T-cell (primary cell): ENCODE results near the gene GRAMD1C. TPM values are rescaled to one million over a fixed set of nuclear protein-coding genes. Genes with fewer than 3 reads are reported as not detected.

Experiments used
- ATAC-seq, 4 experiments: fragments of 200-7000 bp in 3 of 4; fragments of 150-1000 bp in 1 of 4; cut with Tn5 transposase; replicated peaks in 1 of 4; 1 replicate in 3 of 4; 2 replicates in 1 of 4; pipeline ENCODE4 v1.10.0; 2021; ENCODE audit warnings: moderate library complexity in 3 of 4, mild to moderate bottlenecking in 2 of 4, moderate number of reproducible peaks in 1 of 4
- CTCF ChIA-PET, 2 donors: fragments of 300-600 bp; sonication (Branson Sonifier 250); formaldehyde crosslinking; loops; one replicate each; lab custom pipeline; 2022; ENCODE audit warnings: antibody characterized with exemption in 2 of 2; lab: Charles Lee
- POLR2A ChIA-PET, 2 donors: fragments of 300-600 bp; sonication (Branson Sonifier 250); formaldehyde crosslinking; loops; one replicate each; lab custom pipeline; 2022; ENCODE audit warnings: antibody characterized with exemption in 2 of 2; lab: Charles Lee
- DNase-seq, 35 experiments: peaks; one replicate each; pipeline versions ENCODE4 v3.0.0 to v3.0.0-alpha.2; 2013 to 2023
- H3K27ac ChIP-seq: one replicate; pipeline ENCODE4 v1.5.1; 2013; ENCODE audit warnings: low read length
- H3K27me3 ChIP-seq, 2 experiments: replicated peaks in 1 of 2; 1 replicate in 1 of 2; 2 replicates in 1 of 2; pipeline versions ENCODE4 v1.6.1 to v1.7.0; 2013; ENCODE audit warnings: low read length in 1 of 2, mixed read lengths in 1 of 2; ENCODE audit not compliant: control insufficient read depth in 2 of 2, insufficient read depth in 2 of 2; ENCODE audit errors: extremely low read depth in 1 of 2
- H3K36me3 ChIP-seq, 2 donors: 1 replicate in 1 of 2; 2 replicates in 1 of 2; pipeline versions ENCODE4 v1.6.1 to v1.7.0; 2013; ENCODE audit warnings: low read length in 1 of 2; ENCODE audit not compliant: control insufficient read depth in 2 of 2, insufficient read depth in 1 of 2; ENCODE audit errors: extremely low read depth in 1 of 2
- H3K4me1 ChIP-seq, 2 experiments: 1 replicate in 1 of 2; 2 replicates in 1 of 2; pipeline versions ENCODE4 v1.6.1 to v1.7.0; 2013; ENCODE audit warnings: low read length in 2 of 2, mixed read lengths in 1 of 2; ENCODE audit not compliant: insufficient read depth in 2 of 2, control insufficient read depth in 1 of 2; ENCODE audit errors: extremely low read depth in 1 of 2
- H3K4me3 ChIP-seq, 2 donors: 1 replicate in 1 of 2; 2 replicates in 1 of 2; pipeline versions ENCODE4 v1.5.1 to v1.7.0; 2013; ENCODE audit warnings: mild to moderate bottlenecking in 2 of 2, low read length in 1 of 2, moderate library complexity in 1 of 2; ENCODE audit not compliant: control insufficient read depth in 1 of 2; ENCODE audit errors: extremely low read depth in 1 of 2
- H3K9me3 ChIP-seq: 2 replicates; pipeline ENCODE4 v1.7.0; 2013
- H3K27ac Mint-ChIP-seq, 2 donors: one replicate each; pipeline ENCODE4 v1.8.0; 2020 to 2021; ENCODE audit warnings: mild to moderate bottlenecking in 2 of 2, mixed read lengths in 2 of 2
- H3K27me3 Mint-ChIP-seq, 2 donors: one replicate each; pipeline ENCODE4 v1.8.0; 2021 to 2022; ENCODE audit warnings: mixed read lengths in 2 of 2
- H3K36me3 Mint-ChIP-seq: one replicate; pipeline ENCODE4 v1.8.0; 2021; ENCODE audit warnings: mixed read lengths
- H3K4me1 Mint-ChIP-seq, 3 donors: one replicate each; pipeline ENCODE4 v1.8.0; 2020 to 2022; ENCODE audit warnings: mixed read lengths in 3 of 3, mild to moderate bottlenecking in 1 of 3
- H3K4me3 Mint-ChIP-seq, 3 donors: one replicate each; pipeline ENCODE4 v1.8.0; 2020 to 2022; ENCODE audit warnings: mild to moderate bottlenecking in 3 of 3, mixed read lengths in 3 of 3, moderate library complexity in 3 of 3
- H3K9me3 Mint-ChIP-seq, 3 donors: one replicate each; pipeline ENCODE4 v1.8.0; 2020 to 2022; ENCODE audit warnings: mixed read lengths in 3 of 3
- WGBS: methylation state at CpG from one replicate; pipeline ENCODE4 v1.1.5; 2013; ENCODE audit warnings: missing lambda C conversion rate; ENCODE audit not compliant: insufficient coverage; 5-methylcytosine and 5-hydroxymethylcytosine counted together
- total RNA-seq, 35 experiments: library from RNA in 6 of 35; stranded (reverse) in 6 of 35; fragments of 120-200 nt in 1 of 35; gene quantifications; one replicate each; pipeline versions ENCODE4 v1.2.1 to v1.2.4 and lab custom pipeline; 2013 to 2026

Gene GRAMD1C
- total RNA-seq, 5 donors from 2014 or later (not counting 1 experiment from before 2014, with no cell fraction given): 0.43 to 2.7 (median 1.4) TPM

- WGBS: no CpG with 5 or more reads among the region's 2 CpGs
- CTCF ChIA-PET: no interaction called here
- POLR2A ChIA-PET: interaction anchor here (0.6 to 0.8 kb wide), 2 partner anchors 54 to 175 kb away, joined by 3 to 5 read pairs; no protein-coding TSS in a partner anchor
These were observed 130.4 kb downstream of the GRAMD1C start for GRCh38 chr3:113968986-113969385.

DNA sequence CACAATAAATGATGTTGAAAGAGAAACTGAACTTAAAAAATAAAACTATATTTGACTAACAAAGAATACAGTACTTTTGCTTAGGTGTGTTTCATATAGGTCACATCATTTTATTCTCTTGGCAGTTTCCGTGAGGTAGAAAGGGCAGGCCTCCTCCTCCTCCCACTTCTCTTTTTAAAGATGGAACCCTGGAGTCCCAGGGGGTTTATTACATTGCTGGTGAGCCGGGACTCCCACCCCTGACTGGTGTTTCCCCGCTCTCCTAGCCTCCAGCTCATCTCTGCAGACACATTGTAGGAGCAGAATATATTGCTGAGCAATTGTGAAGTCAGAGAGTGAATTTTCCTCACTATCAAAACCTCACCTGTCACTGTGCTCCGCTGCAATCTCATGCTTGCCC is 139.2 kb downstream of the GRAMD1C start:
- WGBS: no CpG with 5 or more reads among the region's 4 CpGs
- Mint-ChIP-seq H3K27ac (no peak overlapping the region), H3K36me3 (peaks cover 80% of the 10 kb centered on the region), H3K4me1 (no peaks in the 10 kb centered on the region), H3K9me3 (peaks cover 12 to 22% (median 13%) of the 10 kb centered on the region in 3 donors), H3K4me3 (no peak overlapping the region), H3K27me3 (no peaks in the 10 kb centered on the region)
- Histone ChIP-seq H3K9me3 (no peaks in the 10 kb centered on the region), H3K36me3 (peaks cover 0 to 20% of the 10 kb centered on the region in 2 donors), H3K4me1 (no peaks in the 10 kb centered on the region), H3K27me3 (no peaks in the 10 kb centered on the region), H3K4me3 (no peak overlapping the region), H3K27ac (no peak overlapping the region)
- DNase-seq (no peak), ATAC-seq (no peak)
- ChIA-PET CTCF (no interaction called here), POLR2A (no interaction called here)

More at GRCh38 chr3:113968986-113969385, 130.4 kb downstream of the GRAMD1C start:
- Histone ChIP-seq H3K4me3 (no peak overlapping the region), H3K27ac (no peak overlapping the region), H3K4me1 (peaks cover 0 to 3% of the 10 kb centered on the region in 2 experiments), H3K9me3 (no peaks in the 10 kb centered on the region), H3K27me3 (no peaks in the 10 kb centered on the region), H3K36me3 (no peaks in the 10 kb centered on the region)
- no peaks in the 10 kb centered on the region for H3K27me3 Mint-ChIP-seq
- H3K36me3 Mint-ChIP-seq: peaks cover 32% of the 10 kb centered on the region
- no peak overlapping the region for H3K27ac Mint-ChIP-seq
- H3K9me3 Mint-ChIP-seq: peaks cover 23 to 28% (median 27%) of the 10 kb centered on the region in 3 donors
- ATAC-seq (no peak), DNase-seq (no peak)
- H3K4me1 Mint-ChIP-seq: peaks cover 0 to 8% (median 2%) of the 10 kb centered on the region in 3 donors
- no peak overlapping the region for H3K4me3 Mint-ChIP-seq

- POLR2A ChIA-PET: no interaction called here
- Mint-ChIP-seq H3K27me3 (no peaks in the 10 kb centered on the region), H3K27ac (no peak overlapping the region), H3K9me3 (peaks cover under 1 to 4% (median under 1%) of the 10 kb centered on the region in 3 donors), H3K36me3 (peaks cover 81% of the 10 kb centered on the region), H3K4me1 (peaks cover 0 to 5% (median 0%) of the 10 kb centered on the region in 3 donors), H3K4me3 (no peak overlapping the region)
- Histone ChIP-seq H3K4me3 (no peak overlapping the region), H3K27me3 (no peaks in the 10 kb centered on the region), H3K9me3 (no peaks in the 10 kb centered on the region), H3K36me3 (peaks cover 0 to 22% of the 10 kb centered on the region in 2 donors), H3K4me1 (no peaks in the 10 kb centered on the region), H3K27ac (no peak overlapping the region)
- no peak for ATAC-seq
- WGBS: no CpG with 5 or more reads among the region's 1 CpG
- no peak for DNase-seq
- CTCF ChIA-PET: interaction anchor here (0.6 kb wide), 2 partner anchors 297 to 935 kb away, joined by 4 read pairs; no protein-coding TSS in a partner anchor
These were observed 141.3 kb downstream of the GRAMD1C start for GRCh38 chr3:113979916-113980315.

DNA sequence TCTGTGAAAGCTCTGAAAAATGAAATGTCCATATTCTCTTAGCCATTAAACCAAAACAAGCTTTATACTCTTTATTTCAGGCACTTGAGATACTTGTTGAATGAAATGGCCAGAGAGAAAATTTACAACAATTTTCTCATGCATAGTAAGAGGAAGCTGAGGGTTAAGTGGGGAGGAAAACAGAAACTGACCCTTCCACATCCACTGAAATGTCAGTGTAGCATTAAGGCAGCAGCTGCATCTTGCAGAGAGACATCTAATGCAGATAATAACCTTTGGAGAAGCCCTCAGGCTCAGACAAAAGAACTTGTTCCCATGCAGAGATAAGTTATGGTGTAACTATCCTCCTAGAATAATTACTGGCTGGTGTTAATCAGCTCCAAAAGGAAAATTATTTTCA is 143.2 kb downstream of the GRAMD1C start:
- no peaks in the 10 kb centered on the region for H3K9me3 Mint-ChIP-seq
- H3K36me3 ChIP-seq: peaks cover 0 to 26% of the 10 kb centered on the region in 2 donors
- ATAC-seq: no peak
- no peak overlapping the region for H3K4me3 ChIP-seq
- H3K4me1 Mint-ChIP-seq: peaks cover 0 to 15% (median 6%) of the 10 kb centered on the region in 3 donors
- H3K27ac ChIP-seq: no peak overlapping the region
- H3K4me3 Mint-ChIP-seq: no peak overlapping the region
- no peak overlapping the region for H3K27ac Mint-ChIP-seq
- POLR2A ChIA-PET: no interaction called here
- H3K4me1 ChIP-seq: peaks cover 0 to 3% of the 10 kb centered on the region in 2 experiments
- no peaks in the 10 kb centered on the region for H3K9me3 ChIP-seq
- no peak for DNase-seq
- H3K36me3 Mint-ChIP-seq: peaks cover 83% of the 10 kb centered on the region
- no peaks in the 10 kb centered on the region for H3K27me3 ChIP-seq
- H3K27me3 Mint-ChIP-seq: no peaks in the 10 kb centered on the region
- CTCF ChIA-PET: interaction anchor here in 1 of 2 donors (0.5 kb wide), 1 partner anchor 40 kb away, joined by 3 read pairs; no protein-coding TSS in a partner anchor

GRCh38 chr3:113983544-113983943 is 145.0 kb downstream of the GRAMD1C start:
- Histone ChIP-seq H3K27ac (no peak overlapping the region), H3K36me3 (peaks cover 5 to 22% of the 10 kb centered on the region in 2 donors), H3K27me3 (no peaks in the 10 kb centered on the region), H3K4me1 (peaks cover 0 to 3% of the 10 kb centered on the region in 2 experiments), H3K4me3 (no peak overlapping the region), H3K9me3 (no peaks in the 10 kb centered on the region)
- Mint-ChIP-seq H3K4me3 (no peak overlapping the region), H3K9me3 (no peaks in the 10 kb centered on the region), H3K4me1 (peaks cover 0 to 15% (median 6%) of the 10 kb centered on the region in 3 donors), H3K27me3 (no peaks in the 10 kb centered on the region), H3K36me3 (peaks cover 73% of the 10 kb centered on the region), H3K27ac (no peak overlapping the region)
- no CpG with 5 or more reads among the region's 3 CpGs for WGBS
- CTCF ChIA-PET: no interaction called here
- DNase-seq (no peak), ATAC-seq (no peak)
- POLR2A ChIA-PET: no interaction called here

- H3K27me3 Mint-ChIP-seq: no peaks in the 10 kb centered on the region
- Histone ChIP-seq H3K4me3 (no peak overlapping the region), H3K4me1 (peaks cover 0 to 3% of the 10 kb centered on the region in 2 experiments), H3K36me3 (peaks cover 5 to 7% of the 10 kb centered on the region in 2 donors), H3K27me3 (no peaks in the 10 kb centered on the region), H3K9me3 (no peaks in the 10 kb centered on the region), H3K27ac (no peak overlapping the region)
- WGBS: 33% methylated on average over 3 of the region's 4 CpGs
- H3K36me3 Mint-ChIP-seq: peaks cover 63% of the 10 kb centered on the region
- H3K4me1 Mint-ChIP-seq: peaks cover 0 to 15% (median 6%) of the 10 kb centered on the region in 3 donors
- peak in 4 of 35 experiments; percentile 0 to 16 (median 3) for DNase-seq
- ChIA-PET CTCF (no interaction called here), POLR2A (no interaction called here)
- H3K9me3 Mint-ChIP-seq: no peaks in the 10 kb centered on the region
- peak in 1 of 4 experiments; percentile 48 for ATAC-seq
- H3K27ac Mint-ChIP-seq: peak overlapping the region in 1 of 2 donors; percentile 50
- no peak overlapping the region for H3K4me3 Mint-ChIP-seq
These were observed 147.0 kb downstream of the GRAMD1C start for GRCh38 chr3:113985541-113985940.
